Activated naive CD4-positive, alpha-beta T cell treated with anti-CD3 and anti-CD28 coated beads, Interleukin-2, amount 50 U/mL, for 24 hours (primary cell): ENCODE measurements around the gene LRBA.
"Not testable (repeated sequence)": the region's sequence is repeated elsewhere in the genome, so short reads cannot be mapped to it uniquely, and the experiment has no call there.

ENCODE experiments used
- H3K27ac Mint-ChIP-seq: one replicate; pipeline ENCODE4 v1.8.0; 2021; ENCODE audit warnings: mild to moderate bottlenecking, mixed read lengths
- H3K27me3 Mint-ChIP-seq: one replicate; pipeline ENCODE4 v1.8.0; 2021; ENCODE audit warnings: mixed read lengths
- H3K36me3 Mint-ChIP-seq: one replicate; pipeline ENCODE4 v1.8.0; 2021; ENCODE audit warnings: mixed read lengths
- H3K4me1 Mint-ChIP-seq: one replicate; pipeline ENCODE4 v1.8.0; 2021; ENCODE audit warnings: mixed read lengths
- H3K4me3 Mint-ChIP-seq: one replicate; pipeline ENCODE4 v1.8.0; 2021; ENCODE audit warnings: mild to moderate bottlenecking, mixed read lengths
- H3K9me3 Mint-ChIP-seq: one replicate; pipeline ENCODE4 v1.8.0; 2021; ENCODE audit warnings: mixed read lengths

LRBA gene

DNA sequence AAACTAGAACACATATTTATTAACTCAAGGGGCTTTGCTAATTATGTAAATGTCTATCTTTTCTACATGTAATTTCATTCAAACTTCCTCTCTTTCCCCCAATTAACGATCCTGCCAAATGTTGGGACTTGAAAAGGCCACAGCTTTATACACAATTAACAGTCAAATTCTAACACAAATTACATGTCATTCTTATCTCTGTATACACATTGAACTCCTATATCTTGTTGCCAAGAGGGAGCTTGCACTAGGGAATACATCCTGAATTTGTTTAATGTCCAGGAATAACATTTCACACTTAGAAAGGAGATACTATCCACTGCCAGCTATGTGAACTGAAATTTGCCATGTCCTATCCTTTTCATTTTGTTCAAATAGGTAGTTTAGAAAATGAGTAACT lies 472.0 kb downstream of the LRBA start:
- peaks cover 5% of the 10 kb centered on the region for H3K9me3 Mint-ChIP-seq
- H3K36me3 Mint-ChIP-seq, result peaks cover 10% of the 10 kb centered on the region
- H3K27ac Mint-ChIP-seq, result no peak overlapping the region
- no peaks in the 10 kb centered on the region for H3K27me3 Mint-ChIP-seq
- peaks cover under 1% of the 10 kb centered on the region for H3K4me1 Mint-ChIP-seq
- no peak overlapping the region for H3K4me3 Mint-ChIP-seq

DNA sequence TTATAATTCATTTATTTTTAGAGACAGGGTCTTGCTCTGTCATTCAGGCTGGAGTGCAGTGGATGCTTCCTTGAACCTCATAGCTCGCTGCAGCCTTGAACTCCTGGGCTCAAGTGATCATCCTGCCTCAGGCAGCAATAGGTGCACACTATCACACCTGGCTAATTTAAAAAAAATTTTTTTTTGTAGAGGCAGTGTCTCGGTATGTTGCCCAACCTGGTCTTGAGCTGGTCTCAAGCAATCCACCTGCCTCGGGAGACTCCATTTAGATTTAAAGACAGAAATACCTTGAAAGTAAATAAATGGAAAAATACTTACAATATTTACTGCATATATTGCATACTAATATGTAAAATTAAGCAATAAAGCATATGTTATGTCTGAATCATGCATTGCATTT lies 473.4 kb downstream of the LRBA start:
- Mint-ChIP-seq H3K27ac (no peak overlapping the region), H3K4me1 (no peaks in the 10 kb centered on the region), H3K9me3 (peaks cover 5% of the 10 kb centered on the region), H3K36me3 (peaks cover 8% of the 10 kb centered on the region), H3K4me3 (no peak overlapping the region), H3K27me3 (no peaks in the 10 kb centered on the region)

DNA sequence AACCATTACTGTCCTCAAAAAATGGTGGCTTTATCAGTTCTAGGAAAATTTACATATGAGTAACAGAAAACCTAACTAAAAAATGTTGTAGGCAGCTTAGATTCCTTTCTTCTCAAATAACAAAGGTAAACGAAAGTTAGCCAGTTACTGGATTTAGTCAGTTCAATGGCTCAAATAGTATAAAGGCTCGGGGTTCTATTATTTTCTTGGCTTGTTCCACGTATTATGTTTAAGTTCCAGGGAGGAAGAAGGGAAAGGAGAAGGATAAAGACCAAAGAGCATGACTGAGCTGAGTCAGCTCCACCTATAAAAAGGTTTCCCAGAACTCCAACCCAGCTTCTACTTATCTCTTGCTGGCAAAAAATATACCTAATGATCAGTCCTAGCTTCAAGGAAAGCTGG lies 474.1 kb downstream of the LRBA start:
- H3K4me3 Mint-ChIP-seq, result no peak overlapping the region
- no peaks in the 10 kb centered on the region for H3K4me1 Mint-ChIP-seq
- peaks cover 5% of the 10 kb centered on the region for H3K9me3 Mint-ChIP-seq
- H3K27ac Mint-ChIP-seq, result no peak overlapping the region
- H3K27me3 Mint-ChIP-seq, result no peaks in the 10 kb centered on the region
- H3K36me3 Mint-ChIP-seq, result peaks cover 8% of the 10 kb centered on the region

DNA sequence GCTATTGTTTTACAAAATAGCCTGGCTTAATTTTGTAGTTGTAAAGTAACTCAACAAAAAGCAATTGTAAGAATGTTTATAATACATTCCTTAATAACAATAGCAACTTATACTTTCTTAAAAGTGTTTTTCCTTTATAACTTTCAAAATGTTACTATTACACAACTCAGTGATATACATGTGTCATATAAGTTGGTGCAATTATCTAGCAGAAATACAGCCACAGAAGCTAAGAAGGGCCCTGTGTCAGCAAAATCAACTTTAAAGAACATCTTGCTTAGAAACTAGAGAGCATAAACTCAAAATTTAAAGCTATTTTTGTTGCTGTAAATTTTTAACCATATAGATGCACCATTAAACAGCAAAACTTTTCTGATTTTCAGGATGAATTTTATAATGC lies 474.5 kb downstream of the LRBA start:
- Mint-ChIP-seq H3K9me3 (peaks cover 5% of the 10 kb centered on the region), H3K36me3 (peaks cover 8% of the 10 kb centered on the region), H3K27me3 (no peaks in the 10 kb centered on the region), H3K27ac (no peak overlapping the region), H3K4me1 (no peaks in the 10 kb centered on the region), H3K4me3 (no peak overlapping the region)

DNA sequence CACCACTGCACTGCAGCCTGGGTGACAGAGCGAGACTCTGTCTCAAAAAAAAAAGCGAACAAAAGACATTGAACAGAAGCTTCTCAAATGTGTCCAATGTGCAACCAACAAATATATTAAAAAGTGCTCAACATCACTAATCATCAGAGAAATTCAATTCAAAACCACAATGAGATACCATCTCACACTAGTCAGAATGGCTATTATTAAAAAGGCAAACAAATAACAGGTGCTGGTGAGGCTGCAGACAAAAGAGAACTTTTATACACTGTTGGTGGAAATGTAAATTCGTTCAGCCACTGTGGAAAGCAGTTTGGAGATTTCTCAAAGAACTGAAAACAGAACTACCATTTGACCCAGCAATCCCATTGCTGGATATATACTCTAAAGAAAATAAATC lies 477.2 kb downstream of the LRBA start:
- not testable (repeated sequence) for H3K4me1 Mint-ChIP-seq, H3K36me3 Mint-ChIP-seq, H3K9me3 Mint-ChIP-seq, H3K4me3 Mint-ChIP-seq, H3K27me3 Mint-ChIP-seq, H3K27ac Mint-ChIP-seq

DNA sequence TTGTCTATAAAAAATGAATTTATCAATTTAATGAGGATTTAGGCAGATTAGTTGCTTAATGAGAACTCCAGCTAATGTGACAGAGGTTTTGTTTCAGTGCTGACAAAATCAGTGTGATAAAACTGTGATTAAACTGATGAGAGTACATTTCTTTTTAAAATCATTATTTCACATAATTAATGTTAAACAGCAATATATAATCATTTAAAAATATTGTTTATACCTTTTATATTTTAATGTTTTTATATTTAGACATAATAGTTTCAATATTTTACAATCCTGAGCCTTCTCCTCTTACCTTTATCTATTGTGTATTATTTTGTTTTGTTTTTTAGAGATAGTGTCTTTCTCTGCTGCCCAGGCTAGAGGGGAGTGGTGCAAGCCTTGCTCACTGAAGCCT lies 480.3 kb downstream of the LRBA start:
- H3K9me3 Mint-ChIP-seq, result peaks cover 5% of the 10 kb centered on the region
- H3K27me3 Mint-ChIP-seq, result no peaks in the 10 kb centered on the region
- H3K36me3 Mint-ChIP-seq, result peaks cover 14% of the 10 kb centered on the region
- no peaks in the 10 kb centered on the region for H3K4me1 Mint-ChIP-seq
- no peak overlapping the region for H3K4me3 Mint-ChIP-seq
- peak overlapping the region; percentile 68 for H3K27ac Mint-ChIP-seq

DNA sequence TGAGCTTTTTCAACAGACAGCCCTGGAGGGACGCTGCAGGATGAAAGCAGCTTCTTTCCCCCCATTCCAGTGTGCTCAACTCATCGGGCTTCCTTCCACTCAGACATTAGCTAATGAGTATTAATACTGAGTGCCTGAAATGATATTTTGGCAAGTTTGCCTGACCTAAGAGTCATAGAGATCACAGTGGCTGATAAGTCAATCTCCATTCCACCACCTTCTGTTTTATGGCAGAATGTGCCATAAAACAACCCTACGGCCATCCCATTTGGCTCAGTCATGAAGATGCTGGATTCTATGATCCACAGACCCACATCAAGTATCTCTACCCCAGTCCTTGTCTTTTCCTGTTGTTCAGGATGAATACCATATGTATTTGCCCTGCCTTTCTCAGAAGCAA lies 481.4 kb downstream of the LRBA start:
- Mint-ChIP-seq H3K36me3 (peaks cover 10% of the 10 kb centered on the region), H3K27ac (no peak overlapping the region), H3K4me1 (no peaks in the 10 kb centered on the region), H3K9me3 (peaks cover 5% of the 10 kb centered on the region), H3K27me3 (no peaks in the 10 kb centered on the region), H3K4me3 (no peak overlapping the region)

DNA sequence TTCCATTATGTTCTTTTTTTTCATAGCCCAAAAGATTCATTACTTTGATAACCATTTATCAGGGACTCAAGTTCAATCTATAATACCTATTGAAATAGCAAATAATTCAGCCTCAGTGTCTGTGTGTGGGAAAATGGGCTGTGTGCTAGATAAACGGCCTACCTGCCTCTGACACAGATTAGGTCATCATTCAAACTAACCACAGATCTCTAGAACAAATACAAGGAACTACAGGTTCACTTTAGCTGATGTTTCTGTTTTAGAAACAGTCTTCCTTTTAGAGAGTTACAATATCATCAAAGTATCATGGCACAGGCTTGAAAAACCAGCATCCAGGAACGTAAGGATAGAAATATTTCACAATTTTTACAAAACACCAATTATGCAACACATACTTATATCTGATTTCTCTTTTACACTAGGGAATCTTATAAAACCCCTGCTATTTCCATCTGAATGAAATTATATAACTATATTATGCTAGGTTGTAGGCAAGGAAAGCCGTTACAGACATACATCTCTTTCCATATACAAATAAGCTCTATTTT lies 489.7 kb downstream of the LRBA start:
- peaks cover 12% of the 10 kb centered on the region for H3K36me3 Mint-ChIP-seq
- H3K9me3 Mint-ChIP-seq, result no peaks in the 10 kb centered on the region
- no peak overlapping the region for H3K27ac Mint-ChIP-seq
- H3K4me1 Mint-ChIP-seq, result no peaks in the 10 kb centered on the region
- H3K4me3 Mint-ChIP-seq, result no peak overlapping the region
- no peaks in the 10 kb centered on the region for H3K27me3 Mint-ChIP-seq

DNA sequence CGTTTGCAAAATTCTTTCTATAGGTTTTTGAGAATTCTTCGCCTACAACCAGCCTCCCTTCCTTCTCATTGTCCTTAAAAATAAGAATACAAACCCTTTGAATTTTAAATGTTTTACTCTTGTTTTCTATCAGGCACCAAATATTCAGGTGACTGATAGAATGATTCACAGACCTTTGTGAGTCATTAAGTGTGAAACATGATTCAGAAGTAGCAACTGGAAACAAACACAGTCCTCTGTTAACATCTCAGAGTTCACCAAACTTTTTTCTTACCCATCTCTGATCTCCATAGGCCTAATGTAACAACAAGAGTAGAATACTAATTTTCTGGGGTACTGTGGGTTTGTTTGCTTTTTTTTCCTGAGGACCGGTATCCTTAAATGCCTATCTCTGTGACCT lies 496.5 kb downstream of the LRBA start:
- Mint-ChIP-seq H3K4me3 (peak overlapping the region; percentile 17), H3K27me3 (no peaks in the 10 kb centered on the region), H3K36me3 (peaks cover 15% of the 10 kb centered on the region), H3K27ac (peak overlapping the region; percentile 64), H3K9me3 (no peaks in the 10 kb centered on the region), H3K4me1 (peaks cover 20% of the 10 kb centered on the region)

DNA sequence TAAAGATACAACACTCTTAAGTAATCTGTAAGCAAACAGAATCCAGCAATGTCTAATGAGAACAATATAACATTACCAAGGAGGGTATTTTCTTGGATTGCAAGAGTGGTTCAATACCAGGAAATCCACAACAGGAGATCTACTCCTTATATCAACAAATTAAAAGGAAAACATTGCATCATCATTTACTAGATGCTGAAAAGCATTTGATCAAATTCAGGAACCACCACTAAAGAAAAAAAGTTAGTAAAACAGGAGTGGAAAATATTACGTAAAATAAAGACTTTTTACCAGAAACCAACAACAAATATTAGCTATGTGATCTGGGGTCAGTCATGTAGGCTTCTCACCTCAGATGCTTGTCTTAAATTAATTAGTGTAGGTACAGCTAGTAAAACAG lies 499.9 kb downstream of the LRBA start:
- Mint-ChIP-seq H3K4me1 (peaks cover 20% of the 10 kb centered on the region), H3K36me3 (peaks cover 18% of the 10 kb centered on the region), H3K27me3 (no peaks in the 10 kb centered on the region), H3K9me3 (no peaks in the 10 kb centered on the region), H3K27ac (no peak overlapping the region), H3K4me3 (no peak overlapping the region)

DNA sequence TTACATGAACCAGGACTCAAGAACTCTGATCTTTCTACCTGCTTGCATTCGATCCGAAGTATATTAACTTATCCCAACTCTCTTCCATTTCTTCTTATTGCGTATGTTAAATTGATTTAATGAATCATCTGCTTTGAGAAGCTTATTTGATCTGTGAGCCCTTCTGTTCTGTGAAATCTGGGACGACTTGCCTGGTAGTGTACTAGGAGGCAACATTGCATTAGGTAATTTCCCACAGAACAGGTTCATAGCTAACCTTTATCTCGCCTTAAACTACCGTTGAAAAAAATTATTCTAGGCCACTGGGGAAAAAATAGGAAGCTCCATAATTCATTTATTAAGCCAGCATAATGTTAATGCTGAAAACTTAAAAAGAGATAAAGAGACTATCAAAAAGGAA lies 500.4 kb downstream of the LRBA start:
- Mint-ChIP-seq H3K9me3 (no peaks in the 10 kb centered on the region), H3K4me3 (no peak overlapping the region), H3K36me3 (peaks cover 18% of the 10 kb centered on the region), H3K4me1 (peaks cover 20% of the 10 kb centered on the region), H3K27ac (no peak overlapping the region), H3K27me3 (no peaks in the 10 kb centered on the region)

DNA sequence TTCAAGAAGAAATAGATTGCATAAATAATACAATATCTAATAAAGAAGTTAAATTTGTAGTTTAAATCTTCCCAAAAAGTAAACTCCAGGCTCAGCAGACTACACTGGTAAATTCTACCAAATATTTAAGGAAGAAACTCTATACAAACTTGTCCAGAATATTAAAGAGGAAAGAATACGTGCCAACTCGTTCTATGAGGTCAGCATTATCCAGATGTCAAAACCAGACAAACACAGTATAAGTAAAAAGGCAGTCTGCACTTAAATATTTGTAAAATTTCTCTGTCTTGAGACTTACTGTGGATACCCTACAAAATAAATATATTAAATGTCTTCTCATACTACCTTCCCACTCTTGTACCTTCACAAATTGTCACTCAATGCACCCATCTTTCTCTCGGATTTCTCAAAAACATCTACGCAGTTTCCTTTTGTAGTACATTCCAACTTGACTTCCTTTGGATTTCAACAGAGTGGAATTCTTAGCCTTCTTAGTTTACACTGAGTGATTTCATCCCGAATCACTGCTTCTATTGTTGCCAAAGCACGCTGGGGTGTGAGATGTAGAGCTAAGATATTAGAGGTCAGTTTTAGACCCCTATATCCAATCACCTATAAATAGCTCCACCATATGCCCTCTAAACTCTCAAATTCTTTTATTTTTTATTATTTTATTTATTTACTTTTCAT lies 504.8 kb downstream of the LRBA start:
- no peak overlapping the region for H3K27ac Mint-ChIP-seq
- peaks cover 34% of the 10 kb centered on the region for H3K36me3 Mint-ChIP-seq
- no peaks in the 10 kb centered on the region for H3K9me3 Mint-ChIP-seq
- H3K4me3 Mint-ChIP-seq, result no peak overlapping the region
- H3K4me1 Mint-ChIP-seq, result peaks cover 3% of the 10 kb centered on the region
- H3K27me3 Mint-ChIP-seq, result no peaks in the 10 kb centered on the region

DNA sequence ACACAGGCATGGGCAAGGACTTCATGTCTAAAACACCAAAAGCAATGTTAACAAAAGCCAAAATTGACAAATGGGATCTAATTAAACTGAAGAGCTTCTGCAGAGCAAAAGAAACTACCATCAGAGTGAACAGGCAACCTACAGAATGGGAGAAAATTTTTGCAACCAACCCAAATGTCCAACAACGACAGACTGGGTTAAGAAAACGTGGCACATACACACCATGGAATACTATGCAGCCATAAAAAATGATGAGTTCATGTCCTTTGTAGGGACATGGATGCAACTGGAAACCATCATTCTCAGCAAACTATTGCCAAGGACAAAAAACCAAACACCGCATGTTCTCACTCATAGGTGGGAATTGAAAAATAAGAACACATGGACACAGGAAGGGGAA lies 507.4 kb downstream of the LRBA start:
- not testable (repeated sequence) for H3K4me1 Mint-ChIP-seq, H3K27me3 Mint-ChIP-seq
- H3K36me3 Mint-ChIP-seq, result peaks cover 31% of the 10 kb centered on the region

DNA sequence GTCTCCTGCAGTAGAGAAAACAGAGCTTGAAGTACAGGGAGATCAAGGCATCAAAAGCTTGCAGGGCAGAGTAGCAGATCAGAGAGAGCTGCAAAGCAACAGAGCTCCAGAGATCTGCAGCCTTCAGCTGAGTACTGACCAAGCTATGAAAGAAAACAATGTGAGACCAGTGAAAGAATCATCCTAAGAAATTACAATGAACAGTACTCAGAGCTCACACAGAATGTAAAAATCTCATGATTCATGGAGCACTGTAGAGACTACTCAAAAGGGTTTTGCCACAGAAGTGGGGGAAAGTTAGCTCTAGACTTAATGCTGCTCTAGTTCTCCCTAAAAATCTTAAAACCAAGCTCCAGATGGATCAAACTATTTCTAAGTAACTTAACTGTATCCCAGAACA lies 513.1 kb downstream of the LRBA start:
- H3K4me1 Mint-ChIP-seq, result peaks cover 9% of the 10 kb centered on the region
- no peak overlapping the region for H3K27ac Mint-ChIP-seq
- no peak overlapping the region for H3K4me3 Mint-ChIP-seq
- H3K9me3 Mint-ChIP-seq, result no peaks in the 10 kb centered on the region
- no peaks in the 10 kb centered on the region for H3K27me3 Mint-ChIP-seq
- peaks cover 24% of the 10 kb centered on the region for H3K36me3 Mint-ChIP-seq

More for the DNA sequence above, 507.4 kb downstream of the LRBA start:
- H3K9me3 Mint-ChIP-seq, H3K4me3 Mint-ChIP-seq: not testable (repeated sequence)
- H3K27ac Mint-ChIP-seq, result peak overlapping the region; percentile 51

DNA sequence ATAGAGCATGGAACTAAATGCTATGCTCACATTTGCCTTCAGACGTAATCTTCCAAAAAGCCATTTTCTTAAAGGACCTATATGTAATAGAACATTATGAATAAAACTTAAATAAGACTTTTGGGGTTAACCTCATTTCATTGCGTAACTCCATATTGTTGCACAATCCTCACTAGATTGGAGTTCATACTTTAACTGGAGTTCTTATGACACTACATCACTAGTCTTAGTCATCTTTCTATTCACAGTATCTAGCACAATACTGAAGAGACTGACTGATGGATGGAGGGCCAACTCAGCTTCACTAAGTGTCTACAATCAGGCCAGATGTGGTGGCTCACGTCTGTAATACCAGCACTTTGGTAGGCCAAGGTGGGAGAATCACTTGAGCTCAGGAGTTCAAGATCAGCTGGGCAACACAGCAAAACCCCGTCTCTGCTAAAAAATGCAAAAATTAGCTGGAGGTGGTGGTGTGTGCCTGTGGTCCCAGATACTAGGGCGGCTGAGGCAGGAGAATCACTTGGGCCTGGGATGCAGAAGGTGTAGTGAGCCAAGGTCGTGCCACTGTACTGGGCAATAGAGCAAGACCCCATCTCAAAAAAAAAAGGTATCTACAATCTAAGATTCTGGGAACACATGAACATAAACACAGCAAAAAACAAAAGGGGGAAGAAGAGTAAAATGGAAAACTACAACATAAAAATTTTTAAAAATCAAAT lies 513.9 kb downstream of the LRBA start:
- no peak overlapping the region for H3K4me3 Mint-ChIP-seq
- peaks cover 20% of the 10 kb centered on the region for H3K36me3 Mint-ChIP-seq
- H3K27ac Mint-ChIP-seq, result no peak overlapping the region
- H3K4me1 Mint-ChIP-seq, result peaks cover 9% of the 10 kb centered on the region
- H3K27me3 Mint-ChIP-seq, result no peaks in the 10 kb centered on the region
- H3K9me3 Mint-ChIP-seq, result no peaks in the 10 kb centered on the region

DNA sequence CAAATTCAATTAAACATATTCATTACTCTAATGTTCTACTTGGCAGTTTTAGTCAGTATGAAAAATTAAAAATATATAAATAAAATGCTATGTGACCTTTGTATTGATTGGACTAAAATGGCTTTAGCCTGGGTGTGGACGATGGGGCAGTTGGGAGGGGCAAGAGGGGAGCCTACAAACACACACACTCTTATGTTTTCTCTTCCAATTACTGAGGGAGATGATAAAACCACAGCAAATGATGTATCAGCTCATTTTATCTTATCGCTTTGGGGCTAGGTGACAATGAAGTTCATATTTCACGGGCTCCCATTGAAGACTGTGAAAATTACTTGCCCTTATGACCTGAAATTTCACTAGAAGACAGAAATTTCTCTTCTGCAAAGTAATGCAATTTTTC lies 517.5 kb downstream of the LRBA start:
- Mint-ChIP-seq H3K27ac (no peak overlapping the region), H3K4me1 (peaks cover 5% of the 10 kb centered on the region), H3K27me3 (no peaks in the 10 kb centered on the region), H3K9me3 (no peaks in the 10 kb centered on the region), H3K36me3 (peaks cover 11% of the 10 kb centered on the region), H3K4me3 (no peak overlapping the region)
